HG02571 (cell line): ENCODE measurements around the gene RPS6KA5.
A peak's percentile ranks its signal among the peaks of the same experiment; 100 is the strongest.
"Not testable (repeated sequence)": the region's sequence is repeated elsewhere in the genome, so short reads cannot be mapped to it uniquely, and the experiment has no call there.

Experiments used
- ATAC-seq: cut with Tn5 transposase; IDR thresholded peaks from one replicate; pipeline ENCODE4 v1.9.1; 2021; ENCODE audit warnings: mild to moderate bottlenecking, moderate library complexity; ENCODE audit not compliant: unreplicated experiment

Gene RPS6KA5

GRCh38 chr14:90991690-90992443 is 68.6 kb downstream of the RPS6KA5 start:
- no peak for ATAC-seq

DNA sequence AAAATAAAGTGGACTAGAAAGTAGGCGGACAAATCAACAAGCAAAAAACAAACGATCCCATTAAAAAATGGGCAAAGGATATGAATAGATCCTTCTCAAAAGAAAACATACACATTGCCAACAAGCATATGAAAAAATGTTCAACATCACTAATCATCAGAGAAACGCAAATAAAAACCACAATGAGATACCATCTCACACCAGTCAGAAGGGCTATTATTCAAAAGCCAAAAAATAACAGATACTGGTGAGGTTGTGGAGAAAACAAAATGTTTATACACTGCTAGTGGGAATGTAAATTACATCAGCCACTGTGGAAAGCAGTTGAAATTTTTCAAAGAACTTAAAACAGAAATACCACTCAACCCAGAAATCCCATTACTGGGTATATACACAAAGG is 70.3 kb downstream of the RPS6KA5 start:
- ATAC-seq = no peak

- no peak for ATAC-seq
These were observed 73.3 kb downstream of the RPS6KA5 start for GRCh38 chr14:90987140-90987539.

GRCh38 chr14:90986510-90986909 is 73.9 kb downstream of the RPS6KA5 start:
- peak; percentile 20 for ATAC-seq

GRCh38 chr14:90985601-90986242 is 74.7 kb downstream of the RPS6KA5 start:
- ATAC-seq = peak; percentile 77

DNA sequence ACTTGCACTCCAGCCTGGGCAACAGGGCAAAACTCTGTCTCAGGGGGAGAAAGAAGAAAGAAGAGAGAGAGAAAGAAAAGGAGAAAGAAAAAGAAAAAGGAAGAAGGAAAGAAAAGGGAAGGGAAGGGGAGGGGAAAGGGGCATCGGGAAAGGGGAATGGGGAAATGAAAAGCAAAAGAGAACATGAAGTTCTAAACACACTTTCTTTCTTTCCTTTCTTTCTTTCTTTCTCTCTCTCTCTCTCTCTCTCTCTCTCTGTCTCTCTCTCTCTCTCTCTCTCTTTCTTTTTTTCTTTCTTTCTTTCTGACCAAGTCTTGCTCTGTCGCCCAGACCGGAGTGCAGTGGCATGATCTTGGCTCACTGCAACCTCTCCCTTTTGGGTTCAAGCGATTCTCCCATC is 76.9 kb downstream of the RPS6KA5 start:
- no peak for ATAC-seq

- ATAC-seq = no peak
These were observed 78.8 kb downstream of the RPS6KA5 start for GRCh38 chr14:90981636-90982035.

DNA sequence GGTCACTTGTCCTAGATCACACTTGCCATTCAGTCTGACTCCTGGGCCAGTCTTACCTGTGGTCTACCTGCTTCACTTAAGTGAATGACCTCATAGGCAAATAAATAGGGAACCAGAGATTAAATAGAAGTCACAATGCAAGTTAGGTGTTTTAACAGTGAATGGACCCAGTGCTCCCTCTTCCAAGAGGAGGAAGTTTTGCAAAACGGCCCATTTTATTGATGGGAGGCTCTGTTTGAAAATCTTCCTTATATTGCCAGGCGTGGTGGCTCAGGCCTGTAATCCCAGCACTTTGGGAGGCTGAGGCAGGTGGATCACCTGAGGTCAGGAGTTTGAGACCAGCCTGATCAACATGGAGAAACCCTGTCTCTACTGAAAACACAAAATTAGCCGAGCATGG is 79.8 kb downstream of the RPS6KA5 start:
- not testable (repeated sequence) for ATAC-seq

DNA sequence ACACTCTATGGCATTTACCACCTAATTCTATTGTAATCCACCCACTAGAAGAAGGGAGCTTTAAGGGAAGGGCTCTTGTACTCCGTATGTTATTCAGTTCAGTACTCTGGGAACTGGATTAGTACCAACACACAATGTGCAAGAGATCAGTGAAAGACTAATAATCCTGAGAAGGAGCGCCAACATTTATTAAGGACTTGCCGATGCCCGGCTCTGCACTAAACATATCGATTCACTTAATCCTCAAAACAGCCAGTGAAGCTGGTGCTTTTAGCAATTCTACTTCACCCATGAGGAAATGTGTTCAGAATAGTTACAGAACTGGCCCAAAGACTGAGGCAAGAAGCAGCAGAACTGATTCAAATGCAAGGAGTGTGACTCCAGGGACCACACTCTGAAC is 80.9 kb downstream of the RPS6KA5 start:
- no peak for ATAC-seq

GRCh38 chr14:90976101-90976500 is 84.3 kb downstream of the RPS6KA5 start:
- no peak for ATAC-seq

- no peak for ATAC-seq
These were observed 88.8 kb downstream of the RPS6KA5 start for GRCh38 chr14:90971687-90972086.

DNA sequence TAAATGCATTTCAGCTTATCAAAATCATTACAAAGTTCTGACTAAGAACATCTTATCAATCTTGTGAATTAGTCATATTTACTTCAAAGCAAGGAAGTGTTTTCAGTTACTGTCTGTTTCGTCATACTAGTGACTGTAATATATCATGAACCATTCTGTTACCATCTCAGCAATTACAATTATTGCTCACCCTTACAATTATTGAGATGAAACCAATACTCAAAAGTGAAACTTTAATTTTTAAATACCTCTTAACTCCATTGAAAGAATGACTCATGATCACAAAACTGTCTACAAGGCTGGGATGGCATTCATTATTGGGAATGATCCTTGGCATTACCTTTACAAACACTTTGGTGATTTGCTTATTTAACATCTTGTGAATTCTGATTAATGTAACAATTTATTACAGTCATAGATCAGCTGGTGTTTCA is 90.3 kb downstream of the RPS6KA5 start:
- ATAC-seq = no peak

DNA sequence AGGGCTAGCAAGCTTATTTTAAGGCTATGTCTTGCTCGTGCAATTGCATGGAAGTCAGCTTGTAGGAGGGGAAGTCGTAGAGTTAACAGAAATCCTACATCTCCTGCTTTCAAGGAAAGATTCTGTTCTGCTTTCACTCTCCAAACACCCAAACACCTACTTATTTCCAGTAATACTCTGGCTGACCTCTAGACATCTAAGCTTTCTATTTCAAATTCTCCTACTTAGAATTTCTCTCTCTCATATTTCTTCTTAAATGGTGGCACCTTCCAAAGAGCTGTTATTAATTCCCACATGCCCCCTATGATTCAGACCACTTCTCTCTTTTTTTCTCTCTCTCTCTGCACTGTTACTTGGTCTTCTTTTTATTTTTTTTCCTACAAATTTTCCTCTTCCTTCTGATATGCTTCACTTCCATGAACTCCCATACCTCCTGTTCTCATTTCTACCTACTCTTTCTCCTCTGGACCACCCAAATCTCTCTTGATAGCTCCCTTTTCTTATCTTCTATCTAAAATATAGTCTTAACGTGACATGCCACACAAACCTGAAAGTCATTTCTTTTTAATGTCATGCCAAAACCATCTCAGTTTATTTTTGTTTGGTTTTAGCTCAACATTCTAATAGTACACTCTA is 90.8 kb downstream of the RPS6KA5 start:
- no peak for ATAC-seq

DNA sequence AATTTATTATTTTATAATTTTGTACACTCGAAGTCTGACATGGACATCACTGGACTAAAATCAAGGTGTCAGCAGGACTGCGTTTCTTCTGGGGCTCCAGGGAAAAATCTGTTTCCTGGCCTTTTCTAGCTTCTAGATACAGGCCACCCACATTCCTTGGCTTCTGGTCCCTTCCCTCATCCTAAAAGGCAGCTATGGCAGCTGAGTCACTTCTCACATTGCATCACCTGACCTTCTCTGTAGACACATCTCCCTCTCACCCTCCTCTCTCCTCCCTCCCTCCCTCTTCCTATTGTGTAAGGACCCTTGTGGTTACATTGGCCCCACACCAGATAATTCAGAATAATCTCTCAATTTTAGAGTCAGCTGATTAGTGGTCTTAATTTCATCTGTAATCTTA is 92.4 kb downstream of the RPS6KA5 start:
- ATAC-seq = no peak

DNA sequence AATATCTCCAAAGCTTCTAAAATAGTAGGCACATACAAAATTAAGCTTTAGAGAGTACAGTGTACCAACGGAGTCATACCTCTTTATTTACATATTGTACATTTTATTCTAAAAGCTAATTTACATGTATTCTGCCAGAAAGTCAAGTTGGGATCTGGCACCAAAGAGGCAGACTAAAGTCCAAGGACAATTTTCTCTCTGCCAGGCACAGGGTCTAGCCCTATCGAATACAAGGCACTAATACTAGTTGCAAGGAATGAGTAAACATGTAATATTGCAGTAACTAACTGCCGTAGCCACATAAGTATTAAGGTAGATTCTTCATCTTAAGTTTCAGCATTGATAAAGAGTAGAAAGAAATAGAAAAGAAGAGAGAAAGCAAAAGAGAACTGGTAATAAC is 93.9 kb downstream of the RPS6KA5 start:
- ATAC-seq = no peak

DNA sequence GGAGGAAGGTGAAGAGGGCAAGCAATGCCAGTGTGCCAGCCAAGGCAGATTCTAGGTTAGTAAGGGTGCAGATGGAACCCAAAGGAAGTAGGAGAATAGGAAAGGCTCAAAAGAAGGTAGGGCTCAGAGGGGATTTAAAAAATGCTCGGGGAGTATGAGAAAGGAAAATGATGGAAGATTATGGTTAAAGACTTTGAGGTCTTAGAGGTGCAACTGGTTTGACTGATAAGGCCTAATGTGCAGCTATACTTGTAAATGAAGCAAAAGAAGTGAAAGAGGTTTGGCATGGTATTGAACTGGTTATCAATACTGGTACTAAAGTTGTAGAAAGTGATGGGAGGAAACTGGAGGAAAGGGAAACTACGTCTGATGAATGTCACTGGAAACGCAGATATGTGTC is 94.7 kb downstream of the RPS6KA5 start:
- ATAC-seq = no peak

DNA sequence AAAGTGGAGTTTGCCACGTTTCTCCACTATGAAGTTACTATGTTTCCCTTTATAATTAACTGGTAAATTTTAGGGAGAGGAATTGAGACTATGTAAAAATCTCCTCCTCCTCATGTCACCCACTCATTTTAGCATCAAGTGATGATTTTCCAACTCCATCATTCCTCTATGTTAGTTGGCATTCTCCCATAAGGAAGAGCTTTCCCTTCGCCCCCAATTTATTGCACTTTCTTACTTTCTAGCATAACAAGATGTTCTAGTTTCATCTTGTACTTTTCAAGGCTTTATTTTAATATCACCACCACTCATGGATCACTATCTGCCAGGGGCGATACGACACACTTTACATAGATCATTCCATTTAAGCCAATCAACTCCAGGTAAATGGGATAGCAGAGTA is 97.1 kb downstream of the RPS6KA5 start:
- no peak for ATAC-seq

- ATAC-seq = no peak
These were observed 97.8 kb downstream of the RPS6KA5 start for GRCh38 chr14:90962505-90963109.

DNA sequence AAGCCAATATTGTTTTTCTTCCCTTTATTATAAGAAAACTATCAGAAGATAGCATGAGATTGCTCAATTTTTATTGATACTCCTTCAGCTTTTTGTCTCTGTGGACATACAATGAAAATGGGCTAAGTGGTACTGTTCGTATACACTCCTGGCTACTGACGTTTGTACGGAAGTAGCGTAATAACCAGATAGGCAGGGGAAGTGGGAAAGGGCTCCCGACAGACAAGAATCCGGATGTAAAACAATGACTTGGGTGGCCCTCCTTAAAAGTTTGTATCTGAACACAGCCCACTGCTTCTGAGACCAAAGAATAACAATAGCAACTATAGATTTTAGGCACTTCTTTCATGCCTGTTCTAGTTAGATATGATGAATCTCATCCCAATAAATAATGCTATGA is 99.6 kb downstream of the RPS6KA5 start:
- no peak for ATAC-seq

GRCh38 chr14:90959344-90959743 is 101.1 kb downstream of the RPS6KA5 start:
- ATAC-seq = no peak

GRCh38 chr14:90956273-90956672 is 104.2 kb downstream of the RPS6KA5 start:
- ATAC-seq = no peak

DNA sequence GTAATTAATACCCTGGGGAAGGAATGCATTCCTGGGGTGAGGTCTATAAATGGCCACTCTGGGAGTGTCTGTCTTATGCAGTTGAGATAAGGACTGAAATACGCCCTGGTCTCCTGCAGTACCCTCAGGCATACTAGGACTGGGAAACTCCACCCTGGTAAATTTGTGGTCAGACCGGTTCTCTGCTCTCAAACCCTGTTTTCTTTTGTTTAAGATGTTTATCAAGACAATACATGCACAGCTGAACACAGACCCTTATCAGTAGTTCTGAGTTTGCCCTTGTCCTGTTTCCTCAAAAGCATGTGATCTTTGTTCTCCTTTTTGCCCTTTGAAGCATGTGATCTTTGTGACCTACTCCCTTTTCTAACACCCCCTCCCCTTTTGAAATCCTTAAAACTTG is 106.8 kb downstream of the RPS6KA5 start:
- not testable (repeated sequence) for ATAC-seq
